PFSK-1 (cell line): ENCODE results near the gene MEI1.

ENCODE experiments used
- FOXP2 ChIP-seq: optimal IDR thresholded peaks from 2 replicates; pipeline ENCODE3; 2011; ENCODE audit warnings: borderline replicate concordance, control low read depth, inconsistent platforms; ENCODE audit not compliant: insufficient read depth; ENCODE audit errors: extremely low read length, extremely low read depth
- POLR2AphosphoS5 ChIP-seq: IDR thresholded peaks from 2 replicates; pipeline ENCODE4 v1.6.1; 2012; ENCODE audit warnings: low read depth, mild to moderate bottlenecking, control low read depth, low read length, moderate library complexity
- SIN3A ChIP-seq: IDR thresholded peaks from 2 replicates; pipeline ENCODE4 v1.6.1; 2012; ENCODE audit warnings: mild to moderate bottlenecking, low read length, moderate library complexity, borderline replicate concordance; ENCODE audit not compliant: insufficient read depth
- TAF1 ChIP-seq: IDR thresholded peaks from 2 replicates; pipeline ENCODE4 v1.6.1; 2012; ENCODE audit warnings: low read length, control low read depth, borderline replicate concordance; ENCODE audit not compliant: insufficient read depth
- TF ChIP-seq, protein P1 (sequence below), 2 experiments: IDR thresholded peaks; 2 replicates each; pipeline versions ENCODE4 v1.6.1 to v1.8.0; 2011 to 2012; ENCODE audit warnings: low read depth in 2 of 2, low read length in 2 of 2, control low read depth in 1 of 2, inconsistent platforms in 1 of 2, mild to moderate bottlenecking in 1 of 2, moderate library complexity in 1 of 2; ENCODE audit not compliant: insufficient read depth in 1 of 2

DNA sequence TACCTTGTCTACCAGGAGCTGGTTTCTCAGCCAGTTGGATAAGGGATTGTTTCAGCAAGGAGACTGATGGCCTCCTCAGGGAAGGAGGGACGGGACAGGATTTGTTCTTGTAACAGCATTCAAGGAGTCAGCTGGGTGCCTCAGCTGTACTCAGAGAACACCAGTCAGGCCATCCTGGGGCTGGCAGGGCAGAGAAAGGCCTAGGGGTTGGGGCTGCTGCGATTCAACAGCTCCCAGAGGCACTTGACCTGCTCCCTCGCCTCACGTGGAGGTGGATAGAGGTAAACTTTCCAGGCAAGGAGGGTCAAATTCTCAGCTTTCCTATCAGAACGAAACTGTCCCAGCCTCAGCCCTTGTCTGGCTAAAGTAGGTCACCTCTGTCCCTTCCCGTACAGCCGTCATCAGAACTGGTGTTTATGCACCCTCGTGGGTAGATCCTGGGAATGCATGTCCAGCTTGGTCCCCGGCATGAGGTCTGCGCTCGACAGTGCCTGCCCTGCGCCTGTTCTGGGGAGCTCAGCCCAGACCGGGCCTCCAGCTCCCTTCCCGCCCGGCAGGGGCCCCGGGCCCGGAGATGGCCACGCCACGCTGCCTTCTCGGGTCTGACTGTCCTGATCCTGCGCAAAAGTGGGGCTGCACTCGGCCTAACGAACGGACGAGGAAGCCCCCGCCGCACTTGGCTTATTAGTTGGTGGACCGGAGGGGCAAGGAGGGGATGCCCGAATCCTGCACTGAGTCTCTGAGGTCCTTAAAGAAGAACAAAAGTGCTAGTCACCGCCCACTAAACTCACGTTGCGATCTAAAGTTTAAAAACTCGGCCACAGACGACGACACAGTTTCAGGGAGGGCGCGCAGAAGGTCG is 100.4 kb downstream of the MEI1 start:
- TF ChIP-seq POLR2AphosphoS5 (no peak), TAF1 (no peak), SIN3A (no peak), FOXP2 (no peak)
- TF ChIP-seq, protein P1, sequence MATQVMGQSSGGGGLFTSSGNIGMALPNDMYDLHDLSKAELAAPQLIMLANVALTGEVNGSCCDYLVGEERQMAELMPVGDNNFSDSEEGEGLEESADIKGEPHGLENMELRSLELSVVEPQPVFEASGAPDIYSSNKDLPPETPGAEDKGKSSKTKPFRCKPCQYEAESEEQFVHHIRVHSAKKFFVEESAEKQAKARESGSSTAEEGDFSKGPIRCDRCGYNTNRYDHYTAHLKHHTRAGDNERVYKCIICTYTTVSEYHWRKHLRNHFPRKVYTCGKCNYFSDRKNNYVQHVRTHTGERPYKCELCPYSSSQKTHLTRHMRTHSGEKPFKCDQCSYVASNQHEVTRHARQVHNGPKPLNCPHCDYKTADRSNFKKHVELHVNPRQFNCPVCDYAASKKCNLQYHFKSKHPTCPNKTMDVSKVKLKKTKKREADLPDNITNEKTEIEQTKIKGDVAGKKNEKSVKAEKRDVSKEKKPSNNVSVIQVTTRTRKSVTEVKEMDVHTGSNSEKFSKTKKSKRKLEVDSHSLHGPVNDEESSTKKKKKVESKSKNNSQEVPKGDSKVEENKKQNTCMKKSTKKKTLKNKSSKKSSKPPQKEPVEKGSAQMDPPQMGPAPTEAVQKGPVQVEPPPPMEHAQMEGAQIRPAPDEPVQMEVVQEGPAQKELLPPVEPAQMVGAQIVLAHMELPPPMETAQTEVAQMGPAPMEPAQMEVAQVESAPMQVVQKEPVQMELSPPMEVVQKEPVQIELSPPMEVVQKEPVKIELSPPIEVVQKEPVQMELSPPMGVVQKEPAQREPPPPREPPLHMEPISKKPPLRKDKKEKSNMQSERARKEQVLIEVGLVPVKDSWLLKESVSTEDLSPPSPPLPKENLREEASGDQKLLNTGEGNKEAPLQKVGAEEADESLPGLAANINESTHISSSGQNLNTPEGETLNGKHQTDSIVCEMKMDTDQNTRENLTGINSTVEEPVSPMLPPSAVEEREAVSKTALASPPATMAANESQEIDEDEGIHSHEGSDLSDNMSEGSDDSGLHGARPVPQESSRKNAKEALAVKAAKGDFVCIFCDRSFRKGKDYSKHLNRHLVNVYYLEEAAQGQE (IDR thresholded peaks at IDR 0.05; ENCODE audit: insufficient read depth in 1 of 2, low read depth in 2 of 2, low read length in 2 of 2) = no peak
